ENCODE measurements around the gene RBFOX1.

The RBFOX1 gene

DNA sequence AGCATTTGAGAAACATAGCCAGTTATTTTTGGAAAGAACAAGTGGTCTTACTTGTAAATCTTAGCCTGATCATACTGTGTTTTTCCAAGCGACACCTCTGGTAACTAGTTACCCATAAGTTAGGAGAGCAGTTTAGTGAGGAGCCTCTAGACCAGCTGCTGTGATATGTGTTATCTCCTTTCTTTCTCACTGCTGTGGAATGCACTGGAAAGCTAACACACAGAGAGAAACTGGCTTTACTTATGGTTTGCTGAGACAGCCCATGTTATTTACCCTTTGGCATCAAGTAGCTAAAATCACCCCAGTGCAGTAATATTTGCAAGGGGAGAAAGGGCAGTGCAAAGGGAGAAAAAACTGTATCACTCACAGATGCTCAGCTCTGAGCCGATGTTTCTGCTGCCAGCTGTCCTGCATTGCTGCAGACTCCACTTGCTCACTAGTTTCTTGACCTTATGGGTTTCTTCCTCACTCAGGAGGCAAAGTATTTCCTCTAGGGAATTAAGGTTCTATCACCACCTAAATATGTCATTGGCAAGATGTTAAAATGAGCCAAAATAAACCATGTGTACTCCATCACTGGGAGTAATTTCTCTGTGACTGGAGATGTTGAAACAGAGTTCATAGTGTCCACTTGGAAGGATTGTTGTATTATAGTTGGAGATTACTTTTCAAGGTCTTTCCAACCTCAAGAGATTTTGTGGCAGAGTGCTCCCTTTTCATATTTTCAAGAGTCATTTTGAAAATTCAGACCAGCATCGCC is 2.3 kb downstream of the RBFOX1 start:
- DNase-seq (ENCODE audit: low read depth in 2 of 2): no peak

DNA sequence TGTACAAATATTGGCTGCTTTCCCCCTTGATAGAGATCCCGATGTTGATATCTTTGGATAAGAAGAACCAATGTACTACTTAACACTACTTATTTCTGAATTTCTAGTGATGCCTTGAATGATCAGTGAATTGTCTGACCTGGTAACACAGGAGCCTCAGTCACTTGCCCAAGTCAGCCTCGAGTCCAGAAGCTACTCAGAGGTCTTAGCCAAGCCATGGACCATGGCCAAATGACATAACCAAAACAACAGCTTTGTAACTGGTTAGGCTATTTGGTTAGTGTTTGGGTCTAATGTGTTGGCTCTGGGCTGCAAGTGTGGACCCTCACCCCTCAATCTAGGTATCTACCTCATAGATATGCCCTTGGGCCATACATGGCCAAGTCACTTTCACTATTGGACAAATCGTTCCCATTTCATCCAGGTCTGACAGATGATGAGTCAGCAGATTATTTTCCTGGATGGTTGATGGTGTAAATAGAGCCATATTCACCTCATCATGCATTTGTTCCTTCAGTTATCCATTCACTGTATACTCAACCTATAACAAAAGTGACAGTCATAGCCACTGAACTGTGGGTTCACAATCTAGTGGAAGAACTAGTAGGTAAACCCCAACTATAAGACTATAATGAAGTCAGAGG is 3.5 kb downstream of the RBFOX1 start:
- no peak for DNase-seq (ENCODE audit: low read depth in 2 of 2)

DNA sequence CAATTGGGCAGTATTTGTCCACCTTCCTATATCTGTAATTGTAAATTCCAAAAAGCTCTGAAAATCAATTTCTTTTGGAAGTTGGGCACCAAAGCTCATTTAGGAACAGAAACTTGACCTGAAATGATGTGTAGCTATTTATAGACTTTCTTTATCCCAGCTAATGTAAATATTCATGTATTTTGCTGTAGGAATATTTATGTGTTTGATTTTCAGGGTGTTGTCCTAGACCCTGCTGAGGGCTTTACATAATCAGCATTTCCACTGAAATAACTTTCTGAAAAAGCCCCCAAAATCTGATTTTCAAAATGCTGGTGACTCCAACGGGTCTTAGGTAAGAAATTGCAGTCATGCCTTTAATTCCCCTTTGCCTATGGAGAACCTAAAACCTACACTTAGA is 4.1 kb downstream of the RBFOX1 start:
- no peak for DNase-seq (ENCODE audit: low read depth in 2 of 2)

- DNase-seq (ENCODE audit: low read depth in 2 of 2): no peak
These were observed 6.2 kb downstream of the RBFOX1 start for GRCh38 chr16:7338826-7339225.

GRCh38 chr16:7339700-7340099 is 7.1 kb downstream of the RBFOX1 start:
- no peak for DNase-seq (ENCODE audit: low read depth in 2 of 2)

- no peak for DNase-seq (ENCODE audit: low read depth in 2 of 2)
These were observed 8.3 kb downstream of the RBFOX1 start for GRCh38 chr16:7340938-7341337.

GRCh38 chr16:7342598-7342997 is 10.0 kb downstream of the RBFOX1 start:
- DNase-seq (ENCODE audit: low read depth in 2 of 2): no peak

DNA sequence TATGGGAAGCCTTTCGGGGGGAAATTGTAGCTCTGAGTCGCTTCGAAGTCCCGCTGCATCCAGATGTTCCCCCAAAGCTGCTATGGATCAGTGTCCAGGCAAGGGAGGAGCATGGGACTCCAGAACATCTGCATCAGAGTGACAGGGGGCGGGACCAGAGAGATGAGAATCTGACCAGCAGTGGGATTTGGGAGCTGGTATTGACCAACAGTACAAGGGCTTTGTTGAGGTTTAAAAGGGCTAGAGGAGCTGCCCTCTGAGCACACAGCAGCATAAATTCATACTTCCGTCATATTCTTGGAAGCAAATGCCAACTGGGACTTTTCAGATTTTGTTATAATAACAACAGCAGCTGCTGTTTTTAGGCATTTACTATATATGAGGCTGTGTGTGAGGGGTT is 10.6 kb downstream of the RBFOX1 start:
- no peak for DNase-seq (ENCODE audit: low read depth in 2 of 2)

DNA sequence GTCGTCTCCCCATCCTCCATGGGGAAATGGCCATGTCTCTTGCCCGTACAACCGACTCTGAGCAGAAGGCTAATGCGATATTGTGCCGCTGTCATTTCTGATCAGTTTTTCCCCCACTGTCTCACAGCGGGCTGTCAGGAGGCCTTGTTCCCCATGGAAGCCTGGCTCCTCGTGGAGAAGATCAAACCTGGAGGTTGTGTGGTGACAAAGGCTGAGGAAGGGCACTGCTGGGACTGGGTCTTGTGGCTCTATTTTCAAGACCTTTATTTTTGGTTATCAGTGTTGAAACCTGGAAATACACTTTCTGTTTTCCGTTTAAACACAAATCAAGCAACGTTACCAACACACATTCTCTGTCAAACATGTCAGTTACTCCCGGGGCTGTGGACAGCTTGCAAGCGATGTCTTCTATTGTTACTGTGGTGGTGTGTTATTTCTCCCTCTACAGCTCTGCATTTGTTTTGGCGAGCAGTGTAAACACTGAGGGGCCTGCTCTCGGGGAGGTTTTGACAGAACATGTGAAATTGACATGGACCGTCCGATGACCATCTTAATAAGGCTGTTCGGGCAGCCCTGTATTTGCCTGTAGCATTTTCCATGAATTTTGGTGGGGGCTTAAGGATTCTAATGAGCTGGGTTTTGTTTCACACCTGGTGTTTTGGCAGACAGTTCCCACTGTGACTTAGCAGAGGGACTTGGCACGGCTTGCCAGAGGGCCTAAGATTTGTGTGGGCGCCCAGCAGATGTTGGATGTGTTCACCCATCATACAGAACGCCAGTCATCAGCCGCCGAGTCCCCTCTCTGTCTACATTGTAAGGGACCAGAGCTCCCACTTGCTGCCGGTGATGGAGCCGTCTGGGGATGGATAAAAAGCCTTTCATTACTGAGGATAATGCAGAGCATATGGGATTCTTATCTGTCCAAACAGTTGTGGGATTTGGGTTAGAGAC is 12.5 kb downstream of the RBFOX1 start:
- DNase-seq (ENCODE audit: low read depth in 2 of 2): no peak

DNA sequence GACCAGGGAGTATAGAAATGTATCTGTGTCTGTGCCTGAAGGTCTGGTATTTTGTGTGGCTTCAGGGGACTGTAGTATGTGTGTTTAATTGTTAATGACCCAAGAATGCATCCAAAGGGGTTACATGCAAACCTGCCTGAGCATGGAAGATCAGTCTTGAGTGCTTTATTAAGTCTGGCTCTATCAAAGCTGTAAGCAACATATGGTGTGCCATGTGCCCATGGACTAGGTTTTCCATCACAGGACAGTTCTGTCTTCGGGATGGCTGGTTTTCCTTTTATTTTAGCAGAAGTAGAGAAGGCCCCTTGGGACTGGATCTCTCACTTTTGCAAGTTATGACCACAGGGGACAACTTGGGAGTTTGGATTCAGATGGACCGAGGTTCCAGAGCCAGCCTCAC is 18.2 kb downstream of the RBFOX1 start:
- DNase-seq (ENCODE audit: low read depth in 2 of 2): no peak

DNA sequence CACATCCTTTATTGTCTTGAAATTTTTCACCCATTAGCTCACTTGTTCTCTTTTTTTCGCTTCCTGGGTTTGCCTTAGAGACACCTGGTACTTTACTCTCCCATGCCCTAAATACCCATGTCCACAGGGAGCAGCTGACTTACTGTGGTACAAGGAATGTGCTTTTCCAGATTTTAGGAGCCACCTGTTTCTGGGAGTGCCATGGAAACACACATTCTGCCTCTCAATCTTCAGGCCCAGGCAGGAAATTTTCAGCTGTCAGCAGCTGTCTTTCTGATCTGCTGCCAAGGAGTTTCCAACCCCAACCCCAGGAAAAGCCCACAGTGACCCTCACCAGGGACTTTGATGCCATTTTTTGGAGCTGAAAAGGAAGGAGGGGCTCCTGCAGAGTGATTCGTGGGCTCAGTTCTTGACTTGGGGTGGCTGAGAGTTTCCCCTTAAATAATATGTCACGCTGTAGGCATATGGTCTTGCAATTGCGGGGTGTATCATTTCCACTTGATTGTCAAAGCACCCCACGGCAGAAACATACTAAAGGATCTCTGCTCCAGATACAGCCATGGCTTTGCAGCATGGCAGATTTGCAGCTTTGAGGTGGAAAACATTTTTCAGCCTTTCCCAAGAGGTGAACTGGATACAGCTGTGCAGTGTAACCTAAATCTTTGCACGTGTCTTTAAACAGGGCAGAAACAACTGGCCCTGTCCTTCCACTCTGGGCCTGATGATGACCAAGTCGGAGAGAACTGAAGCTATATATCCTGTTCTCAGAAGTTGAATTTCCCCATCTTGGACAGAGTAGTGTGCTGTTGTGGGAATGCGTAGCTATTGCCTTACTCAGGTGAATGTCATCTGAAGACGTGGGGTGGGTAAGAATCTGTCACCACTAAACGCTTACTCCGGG is 19.2 kb downstream of the RBFOX1 start:
- DNase-seq (ENCODE audit: low read depth in 2 of 2): no peak

- no peak for DNase-seq (ENCODE audit: low read depth in 2 of 2)
These were observed 23.1 kb downstream of the RBFOX1 start for GRCh38 chr16:7355758-7356157.

GRCh38 chr16:7361416-7362129 is 28.9 kb downstream of the RBFOX1 start:
- DNase-seq (ENCODE audit: low read depth in 2 of 2): no peak

DNA sequence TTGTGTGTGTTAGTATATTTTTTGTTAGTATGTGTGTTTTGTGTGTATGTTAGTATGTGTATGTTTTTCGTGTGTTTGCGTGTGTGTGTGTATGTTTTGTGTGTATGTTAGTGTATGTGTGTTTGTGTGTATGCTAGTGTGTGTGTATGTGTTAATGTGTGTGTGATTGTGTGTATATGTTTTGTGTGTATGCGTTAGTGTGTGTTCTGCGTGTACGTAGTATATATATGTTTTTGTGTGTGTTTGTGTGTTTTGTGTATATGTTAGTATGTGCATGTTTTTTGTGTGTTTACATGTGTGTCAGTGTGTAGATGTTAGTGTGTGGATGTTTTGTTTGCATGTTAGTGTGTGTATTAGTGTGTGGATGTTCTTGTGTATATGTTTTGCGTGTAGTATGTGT is 29.6 kb downstream of the RBFOX1 start:
- DNase-seq (ENCODE audit: low read depth in 2 of 2): no peak

DNA sequence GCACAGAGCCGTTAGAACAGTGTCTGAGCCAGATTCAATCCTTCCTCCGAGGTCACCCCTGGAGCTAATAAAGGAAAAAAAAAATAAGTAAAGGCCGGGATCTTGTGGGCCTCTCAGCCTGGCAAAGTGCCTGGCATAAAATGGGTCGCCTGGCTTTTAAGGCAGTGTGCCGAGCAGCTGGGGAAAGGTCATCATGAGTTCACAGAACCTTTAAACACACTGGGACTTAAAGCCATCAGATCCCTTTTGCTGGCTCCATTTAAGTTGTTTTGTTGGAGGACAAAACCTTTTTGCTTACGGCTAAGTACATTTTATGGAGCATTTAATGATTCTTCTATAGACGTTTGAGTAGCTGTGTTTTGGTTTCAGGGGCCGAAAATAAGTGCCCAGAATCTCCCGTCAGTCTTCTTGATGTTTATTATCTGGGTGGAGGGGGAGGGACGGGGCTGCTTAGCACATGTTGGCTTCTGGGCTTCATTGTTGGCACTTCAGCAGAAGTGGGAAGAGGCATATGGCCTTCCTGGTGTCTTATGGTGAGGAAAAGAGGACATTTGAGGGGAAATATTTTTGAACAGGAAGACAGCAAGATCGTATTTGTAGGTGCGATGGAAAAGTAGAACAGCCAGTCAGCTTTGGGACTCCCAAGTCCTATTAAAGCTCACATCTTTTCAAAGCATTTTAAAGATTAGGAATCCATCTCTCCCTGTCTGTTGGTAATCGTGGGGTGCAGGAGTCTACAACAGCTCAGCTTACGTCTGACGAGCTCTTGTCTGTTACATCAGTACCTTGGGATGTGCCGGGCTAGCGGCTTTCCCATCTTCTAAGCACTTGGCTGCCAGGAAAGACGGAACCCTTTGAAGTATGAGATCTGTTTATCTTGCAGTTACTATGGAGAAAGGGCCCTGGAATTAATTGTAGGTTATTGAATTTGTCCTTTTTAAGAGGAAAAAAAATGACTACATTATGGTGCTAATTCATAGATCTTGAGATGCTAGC is 31.1 kb downstream of the RBFOX1 start:
- no peak for DNase-seq (ENCODE audit: low read depth in 2 of 2)

GRCh38 chr16:7366041-7366440 is 33.4 kb downstream of the RBFOX1 start:
- no peak for DNase-seq (ENCODE audit: low read depth in 2 of 2)

DNA sequence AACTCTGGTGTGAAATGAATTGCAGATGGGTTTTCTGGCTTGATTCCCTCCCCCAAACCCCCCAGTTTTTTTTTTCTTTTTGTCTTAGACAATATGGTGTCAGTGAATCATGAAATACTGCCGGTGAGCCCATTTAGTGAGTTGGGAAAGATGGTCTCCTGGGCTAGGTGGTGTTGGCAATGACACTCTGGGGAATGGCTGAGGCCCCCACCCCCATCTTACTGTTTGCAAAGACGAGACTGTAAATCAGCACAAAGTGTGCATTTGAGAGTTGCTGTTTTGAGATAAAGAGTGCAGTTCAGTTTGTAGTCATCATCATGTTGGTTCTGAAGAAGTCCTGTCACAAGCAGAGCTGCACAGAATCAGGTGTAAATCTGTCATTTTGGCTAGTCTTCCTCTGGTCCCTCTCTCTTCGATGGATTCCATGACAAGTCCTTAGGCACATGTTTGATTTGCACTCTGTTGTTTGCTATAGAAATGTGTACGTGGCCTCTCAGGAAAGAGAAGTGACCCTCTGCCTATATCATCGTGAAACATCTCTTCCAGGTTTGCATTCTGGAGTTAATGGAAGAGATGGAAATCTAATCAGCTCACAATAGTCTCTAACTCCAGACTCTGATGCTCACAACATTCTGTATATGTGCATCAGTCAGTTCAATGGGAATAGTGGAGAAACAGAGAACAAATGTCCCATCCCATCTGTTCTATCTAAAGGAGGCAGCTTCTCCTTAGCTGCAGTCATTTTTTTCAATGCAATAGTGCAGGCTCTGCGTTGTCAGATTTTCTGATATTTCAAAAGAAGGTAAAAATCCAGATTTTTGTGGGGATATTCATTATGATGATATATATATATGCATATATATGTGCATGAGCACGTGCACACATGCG is 34.6 kb downstream of the RBFOX1 start:
- no peak for DNase-seq (ENCODE audit: low read depth in 2 of 2)

DNA sequence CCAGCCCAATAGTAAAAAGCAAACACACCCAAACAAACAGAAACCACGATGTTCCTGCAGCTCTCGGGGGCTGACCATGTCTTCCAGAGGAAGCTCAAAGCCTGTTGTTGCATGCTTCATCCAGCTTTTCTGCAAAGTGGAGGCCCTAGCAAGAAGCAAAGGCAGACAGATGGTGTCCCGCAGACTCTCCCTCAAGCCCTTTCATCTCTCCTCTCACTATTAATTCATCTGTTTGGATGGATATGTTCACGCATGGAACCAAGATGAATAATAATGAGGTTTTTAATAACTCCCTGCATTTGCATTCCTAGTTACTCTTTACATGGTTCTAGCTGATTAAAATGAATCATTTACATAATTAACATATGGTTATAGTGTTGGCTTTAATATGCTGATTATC is 36.6 kb downstream of the RBFOX1 start:
- DNase-seq (ENCODE audit: low read depth in 2 of 2): no peak

- no peak for DNase-seq (ENCODE audit: low read depth in 2 of 2)
These were observed 39.5 kb downstream of the RBFOX1 start for GRCh38 chr16:7372095-7372494.

Data from activated CD4-positive, alpha-beta T cell treated with anti-CD3 and anti-CD28 coated beads for 24 hours (primary cell).